ENCODE measurements around the gene DTNA.

- TF ChIP-seq POLR2A (IDR thresholded peaks at IDR 0.05; ENCODE audit: low read length), result no peak
- no peak for TF ChIP-seq GATA1 (IDR thresholded peaks at IDR 0.05; ENCODE audit: low read depth, low read length)
Observed at GRCh38 chr18:34886177-34886576, 176.1 kb downstream of the DTNA start.

All from erythroblast (primary cell).